ENCODE data around the gene LMAN2L. TPM values are rescaled to one million over a fixed set of nuclear protein-coding genes. Genes with fewer than 3 reads are reported as not detected.

LMAN2L gene, protein sequence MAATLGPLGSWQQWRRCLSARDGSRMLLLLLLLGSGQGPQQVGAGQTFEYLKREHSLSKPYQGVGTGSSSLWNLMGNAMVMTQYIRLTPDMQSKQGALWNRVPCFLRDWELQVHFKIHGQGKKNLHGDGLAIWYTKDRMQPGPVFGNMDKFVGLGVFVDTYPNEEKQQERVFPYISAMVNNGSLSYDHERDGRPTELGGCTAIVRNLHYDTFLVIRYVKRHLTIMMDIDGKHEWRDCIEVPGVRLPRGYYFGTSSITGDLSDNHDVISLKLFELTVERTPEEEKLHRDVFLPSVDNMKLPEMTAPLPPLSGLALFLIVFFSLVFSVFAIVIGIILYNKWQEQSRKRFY
- total RNA-seq (10 to 100 TPM in 2 of 5 donors, 1 to 10 TPM in 3; 1.4 to 17.1 (median 7.0) TPM), polyA plus RNA-seq (10 to 100 TPM in 1 of 3 donors, 1 to 10 TPM in 2; 1.4 to 11.4 (median 4.7) TPM)
- long read RNA-seq, donor 1, partial matches to known transcripts, result 0 of 3 reads
- long read RNA-seq, donor 1, other reads (novel, unspliced or antisense), result 0 of 3 reads
- long read RNA-seq, donor 2, transcript LMAN2L-201 (8 exons, 2,397 nt), result major isoform, 8 of 8 reads
- long read RNA-seq, donor 2, partial matches to known transcripts, result 0 of 8 reads
- long read RNA-seq, donor 2, other reads (novel, unspliced or antisense), result 0 of 8 reads
- long read RNA-seq, donor 3, result 0 reads
- long read RNA-seq, donor 4, partial matches to known transcripts, result 0 of 1 reads
- long read RNA-seq, donor 4, other reads (novel, unspliced or antisense), result 0 of 1 reads
- long read RNA-seq, donor 5, transcript LMAN2L-201 (8 exons, 2,397 nt), result major isoform, 13 of 13 reads
- long read RNA-seq, donor 5, partial matches to known transcripts, result 0 of 13 reads
- long read RNA-seq, donor 5, other reads (novel, unspliced or antisense), result 0 of 13 reads
- long read RNA-seq, donor 6, result 0 reads
- long read RNA-seq, donor 7, transcript LMAN2L-201 (8 exons, 2,397 nt), result major isoform, 11 of 12 reads
- long read RNA-seq, donor 7, partial matches to known transcripts, result 0 of 12 reads
- long read RNA-seq, donor 7, other reads (novel, unspliced or antisense), result 0 of 12 reads
- long read RNA-seq, donor 8, transcript LMAN2L-201 (8 exons, 2,397 nt), result major isoform, 5 of 5 reads
- long read RNA-seq, donor 8, partial matches to known transcripts, result 0 of 5 reads
- long read RNA-seq, donor 8, other reads (novel, unspliced or antisense), result 0 of 5 reads
- long read RNA-seq, donor 9, partial matches to known transcripts, result 0 of 4 reads
- long read RNA-seq, donor 9, other reads (novel, unspliced or antisense), result 0 of 4 reads
- long read RNA-seq, donor 10, transcript LMAN2L-201 (8 exons, 2,397 nt), result major isoform, 6 of 7 reads
- long read RNA-seq, donor 10, partial matches to known transcripts, result 0 of 7 reads
- long read RNA-seq, donor 10, other reads (novel, unspliced or antisense), result 0 of 7 reads

- peak; percentile 98 to 99 for DNase-seq
- Histone ChIP-seq H3K4me1 (peaks cover 8 to 53% (median 36%) of the 10 kb centered on the region in 4 donors), H3K27me3 (no peaks in the 10 kb centered on the region), H3K27ac (peak within 1 kb of the TSS; percentile 63 to 86 (median 77)), H3K36me3 (peaks cover 0 to 28% (median 14%) of the 10 kb centered on the region in 4 donors), H3K9me3 (no peaks in the 10 kb centered on the region), H3K4me3 (peak within 1 kb of the TSS; percentile 63 to 98 (median 90))
- no peak for TF ChIP-seq EP300 (IDR thresholded peaks at IDR 0.05)
- TF ChIP-seq CTCF (IDR thresholded peaks at IDR 0.05), result peak in 1 of 7 experiments; percentile 4
- peak in 2 of 3 donors; percentile 15 to 67 for TF ChIP-seq POLR2AphosphoS5 (IDR thresholded peaks at IDR 0.05)
- no peak for TF ChIP-seq POLR2A (IDR thresholded peaks at IDR 0.05)
- WGBS, 5 donors, result 0 to 1% (median 0%) methylated on average over 35 to 43 of the region's 43 CpGs
- intact Hi-C loops (cut with DNase I; ENCODE audit: low total_unique reads), result no loop called here
These were observed at the start of gene LMAN2L for GRCh38 chr2:96739633-96740428. Gene LMAN2L, minus strand, starts transcription at chr2:96740064. Its CDS starts 24 bp downstream, at chr2:96740040.

DNA sequence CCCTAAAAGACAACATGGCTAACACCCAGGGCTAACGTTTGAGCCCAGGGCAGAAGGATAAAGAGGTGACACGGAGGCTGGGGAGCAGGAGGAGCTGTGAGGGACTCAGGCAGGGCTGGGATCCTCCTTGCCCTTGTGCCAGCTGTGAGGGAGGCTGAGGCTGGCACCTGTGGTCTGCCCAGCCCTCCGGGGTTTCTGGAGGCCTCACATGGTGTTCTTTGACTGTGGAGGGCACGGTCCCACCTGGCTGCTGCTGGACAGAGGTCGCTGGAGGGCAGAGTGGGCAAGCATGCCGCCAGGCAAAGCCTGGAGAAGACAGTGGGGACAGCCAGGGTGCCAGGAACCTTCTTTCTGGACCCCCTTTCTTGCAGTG, 49.4 kb upstream of the LMAN2L start:
- Histone ChIP-seq H3K27ac (peak overlapping the region in 3 of 5 donors; percentile 65 to 69 (median 67)), H3K4me3 (no peak overlapping the region), H3K27me3 (no peaks in the 10 kb centered on the region), H3K36me3 (no peaks in the 10 kb centered on the region), H3K4me1 (peaks cover 20 to 39% (median 27%) of the 10 kb centered on the region in 4 donors), H3K9me3 (no peaks in the 10 kb centered on the region)
- TF ChIP-seq CTCF (IDR thresholded peaks at IDR 0.05) (no peak), POLR2AphosphoS5 (IDR thresholded peaks at IDR 0.05) (no peak), POLR2A (IDR thresholded peaks at IDR 0.05) (no peak), EP300 (IDR thresholded peaks at IDR 0.05) (no peak)
- 71 to 82% (median 78%) methylated on average over 5 to 6 of the region's 6 CpGs for WGBS, 5 donors
- no peak for DNase-seq
- intact Hi-C loops (cut with DNase I; ENCODE audit: low total_unique reads), result no loop called here

DNA sequence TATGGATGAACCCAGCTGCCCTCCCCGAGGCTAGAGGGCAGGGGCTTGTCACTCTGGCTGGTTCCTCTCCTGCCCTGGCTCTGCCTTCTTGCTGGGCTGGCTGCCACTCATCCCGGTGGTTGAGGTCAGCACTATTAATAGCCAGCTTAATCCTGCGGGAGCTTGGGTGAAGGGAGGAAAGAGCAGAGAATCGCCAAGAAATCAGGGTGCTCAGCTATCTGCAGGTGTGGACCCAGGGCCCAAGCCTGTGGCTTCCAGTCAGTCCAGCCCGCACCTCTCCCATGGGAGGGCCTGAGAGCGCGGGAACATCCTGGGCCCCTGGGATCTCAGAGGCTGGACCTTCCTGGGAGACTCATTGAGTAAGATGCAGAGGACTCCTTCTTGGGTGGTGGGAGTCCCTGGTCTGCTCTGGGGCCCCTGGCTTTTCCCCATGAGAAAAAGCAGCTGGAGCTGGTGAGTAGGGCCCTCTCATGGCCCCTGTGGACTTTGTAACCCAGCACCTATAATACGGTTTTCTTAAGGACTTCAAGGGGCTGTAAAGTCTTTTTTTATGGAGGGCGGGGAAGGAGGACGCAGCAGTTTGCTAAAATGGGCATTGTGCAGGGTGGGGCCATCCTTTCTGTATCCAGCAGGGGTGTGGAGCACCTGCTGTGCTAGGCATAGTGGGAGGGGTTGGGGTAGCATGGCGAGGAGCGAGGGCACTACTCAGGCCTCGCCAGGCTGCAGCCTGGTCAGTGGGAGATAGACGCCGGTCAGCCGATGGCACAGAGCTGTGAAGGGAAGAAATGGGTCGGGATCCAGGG, 48.8 kb upstream of the LMAN2L start:
- peaks cover 20 to 39% (median 27%) of the 10 kb centered on the region in 4 donors for H3K4me1 ChIP-seq
- intact Hi-C loops (cut with DNase I; ENCODE audit: low total_unique reads), result no loop called here
- H3K27ac ChIP-seq, result peak overlapping the region; percentile 52 to 69 (median 65)
- H3K27me3 ChIP-seq, result no peaks in the 10 kb centered on the region
- no peaks in the 10 kb centered on the region for H3K36me3 ChIP-seq
- WGBS, 5 donors, result 56 to 72% (median 60%) methylated on average over 15 to 17 of the region's 17 CpGs
- H3K4me3 ChIP-seq, result no peak overlapping the region
- H3K9me3 ChIP-seq, result no peaks in the 10 kb centered on the region
- no peak for TF ChIP-seq POLR2AphosphoS5 (IDR thresholded peaks at IDR 0.05)
- DNase-seq, result peak; percentile 55 to 73
